Measurements from ENCODE around the gene MLH3.

DNA sequence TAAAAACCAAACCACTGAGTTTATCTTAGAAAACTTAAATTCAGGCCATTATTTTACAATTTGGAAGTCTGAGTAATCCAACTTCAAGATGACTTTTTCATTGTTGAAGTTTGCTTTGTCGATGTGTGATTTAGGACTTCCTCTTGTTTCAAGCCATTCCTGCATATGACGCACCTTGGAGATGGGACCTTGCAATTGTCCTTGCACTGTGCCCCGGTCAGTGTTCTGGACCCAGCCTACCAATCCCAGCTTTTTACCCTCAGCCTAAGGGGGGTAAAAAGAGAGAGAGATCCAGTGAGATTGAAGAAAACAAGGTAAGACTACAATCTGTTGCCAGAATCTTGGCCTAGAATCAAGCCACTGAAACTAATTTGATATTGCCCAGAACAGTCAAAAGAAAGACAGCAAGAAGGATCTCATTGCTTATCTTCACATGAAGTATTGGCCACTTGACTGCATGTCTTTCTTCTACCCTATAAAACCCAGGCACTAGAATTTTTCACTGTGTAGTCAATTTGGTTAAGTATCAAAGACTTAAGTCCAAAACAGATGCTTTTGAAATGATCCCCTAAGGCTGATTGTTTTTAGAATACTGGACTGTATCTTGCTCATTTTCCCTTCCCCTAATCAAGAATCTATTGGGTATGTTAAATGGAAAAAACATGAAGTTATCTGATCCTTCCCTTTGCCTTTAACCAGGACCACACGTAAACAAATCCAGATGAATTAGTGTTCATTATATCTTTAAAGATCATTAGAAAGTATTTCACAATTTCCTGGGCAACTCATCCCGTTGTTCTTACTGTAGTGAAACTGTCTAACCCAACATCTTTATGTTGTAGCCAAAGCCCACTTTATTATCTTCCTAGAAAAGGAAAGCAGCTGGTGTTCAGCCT, 2.4 kb upstream of the MLH3 start:
- no peak for TF ChIP-seq EZH2 (IDR thresholded peaks at IDR 0.05; ENCODE audit: insufficient read depth, poor library complexity, severe bottlenecking)
- no peak for TF ChIP-seq EZH2phosphoT487 (IDR thresholded peaks at IDR 0.05; ENCODE audit: insufficient read depth, low read depth)
